DMS79 (cell line): Measurements from ENCODE around the gene GEN1.

Source experiments
- DNase-seq: peaks from one replicate; lab custom pipeline; 2025; lab: John Stamatoyannopoulos, UW

The GEN1 gene

GRCh38 chr2:17753803-17754663, at the start of gene GEN1, which contains the start of gene SMC6:
Gene GEN1, plus strand, starts transcription at chr2:17754138. Its CDS starts 5,806 bp downstream, at chr2:17759944.
Gene SMC6, minus strand, starts transcription at chr2:17753810. Its CDS starts 7,864 bp downstream, at chr2:17745946.
- peak; percentile 88 for DNase-seq

DNA sequence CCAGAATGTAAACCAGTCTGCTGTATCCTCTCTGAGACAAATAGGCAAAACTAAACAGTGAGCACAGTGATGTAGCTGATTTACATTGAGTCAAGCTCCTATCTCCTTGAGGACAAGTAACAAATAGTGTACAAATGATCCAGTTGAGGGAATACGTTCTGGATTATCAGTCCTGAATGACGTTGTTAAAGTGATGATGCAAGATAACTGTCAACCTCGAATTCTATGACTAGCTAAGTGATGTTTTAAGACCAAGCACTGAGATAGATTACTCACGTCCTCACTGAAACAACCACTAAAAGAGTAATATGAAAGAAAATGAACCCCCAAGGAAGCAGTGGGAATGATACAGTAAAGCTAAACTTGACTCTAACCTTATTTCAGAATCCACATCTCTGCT, 47.1 kb upstream of the GEN1 start:
- no peak for DNase-seq

- no peak for DNase-seq
Observed at GRCh38 chr2:17708501-17708900, 45.4 kb upstream of the GEN1 start.

DNA sequence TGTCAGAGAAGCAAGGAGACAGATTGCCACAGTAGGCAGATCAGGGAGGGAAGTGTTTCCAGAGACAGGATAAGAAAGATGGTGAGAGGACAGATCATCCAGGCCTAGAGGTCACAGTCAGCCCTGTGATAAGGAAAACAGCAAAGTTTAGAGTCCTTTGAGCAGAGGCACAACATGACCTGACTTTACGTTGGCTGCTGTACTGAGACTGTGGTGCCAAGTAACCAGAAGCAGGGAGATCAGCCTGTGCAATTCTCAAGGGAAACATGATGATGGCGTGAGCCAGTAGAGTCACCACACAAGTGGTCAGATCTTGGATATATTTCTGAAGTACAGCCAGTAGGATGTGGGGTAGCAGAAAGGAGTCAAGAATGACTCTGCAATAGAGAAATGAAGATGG, 44.0 kb upstream of the GEN1 start:
- DNase-seq: no peak

DNA sequence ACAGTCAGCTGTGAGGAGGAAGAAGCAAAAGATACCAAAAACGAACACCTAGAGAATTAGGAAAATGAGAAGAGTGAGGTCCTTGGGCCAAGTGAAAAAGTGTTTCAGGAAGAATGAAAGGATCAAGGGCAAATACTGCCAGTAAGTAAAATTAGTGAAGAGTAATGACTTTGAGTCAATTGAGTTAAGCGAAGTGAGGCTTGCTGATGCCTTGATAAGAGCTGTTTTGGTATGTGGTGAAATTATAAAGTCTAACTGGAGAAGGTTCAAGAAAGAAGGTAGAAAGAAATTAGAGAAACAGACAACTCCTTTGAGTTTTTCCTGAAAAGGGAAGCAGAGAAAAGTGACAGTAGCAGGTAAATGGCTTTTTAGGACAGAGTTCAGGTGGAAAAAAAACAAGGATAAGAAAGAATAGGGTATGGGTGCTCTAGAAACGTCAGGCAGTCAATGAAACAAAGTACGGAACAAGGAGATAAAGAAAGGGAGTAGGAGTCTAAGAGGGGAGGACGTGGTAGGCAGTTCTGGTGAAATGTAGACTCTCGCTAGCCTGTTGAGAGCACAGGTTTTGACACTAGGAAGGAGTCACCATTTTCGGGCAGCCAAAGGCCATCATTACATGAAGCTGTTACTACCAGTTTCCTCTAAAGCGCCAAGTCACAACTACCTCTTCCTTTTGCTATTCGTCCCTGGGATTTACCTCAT, 43.2 kb upstream of the GEN1 start:
- DNase-seq: no peak

- DNase-seq: no peak
Observed at GRCh38 chr2:17713291-17713690, 40.6 kb upstream of the GEN1 start.

DNA sequence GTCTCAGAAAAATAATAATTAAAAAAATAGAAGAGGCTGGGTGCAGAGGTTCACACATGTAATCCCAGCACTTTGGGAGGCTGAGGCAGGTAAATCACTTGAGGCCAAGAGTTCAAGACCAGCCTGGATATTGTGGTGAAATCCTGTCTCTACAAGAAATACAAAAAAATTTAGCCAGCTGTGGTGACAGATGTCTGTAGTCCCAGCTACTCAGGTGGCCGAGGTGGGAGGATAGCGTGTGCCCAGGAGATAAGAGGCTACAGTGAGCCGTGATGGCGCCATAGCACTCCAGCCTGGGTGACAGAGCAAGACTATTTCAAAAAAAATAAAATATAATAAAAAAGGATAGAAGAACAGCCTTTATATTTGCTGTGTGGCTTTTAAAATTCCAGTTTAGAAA, 36.3 kb upstream of the GEN1 start:
- DNase-seq: no peak

DNA sequence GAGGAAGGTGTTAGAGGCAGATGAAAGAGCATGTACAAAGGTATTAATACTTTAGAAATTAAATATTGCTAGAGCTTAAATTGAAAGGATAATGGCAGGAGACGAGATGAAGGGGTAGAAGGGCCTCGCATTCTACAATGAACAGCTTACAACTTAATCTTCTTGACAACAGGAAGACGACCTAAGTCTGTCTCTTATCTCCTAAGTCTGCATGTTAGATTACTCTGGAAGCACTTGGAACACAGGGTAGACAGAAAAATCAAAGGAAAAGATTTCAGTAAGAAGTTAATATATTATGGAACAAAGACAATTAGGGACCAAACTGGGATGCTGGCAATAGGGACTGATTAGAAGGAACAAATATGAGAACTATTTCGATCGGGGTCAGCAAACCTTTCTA, 35.2 kb upstream of the GEN1 start:
- DNase-seq: no peak

DNA sequence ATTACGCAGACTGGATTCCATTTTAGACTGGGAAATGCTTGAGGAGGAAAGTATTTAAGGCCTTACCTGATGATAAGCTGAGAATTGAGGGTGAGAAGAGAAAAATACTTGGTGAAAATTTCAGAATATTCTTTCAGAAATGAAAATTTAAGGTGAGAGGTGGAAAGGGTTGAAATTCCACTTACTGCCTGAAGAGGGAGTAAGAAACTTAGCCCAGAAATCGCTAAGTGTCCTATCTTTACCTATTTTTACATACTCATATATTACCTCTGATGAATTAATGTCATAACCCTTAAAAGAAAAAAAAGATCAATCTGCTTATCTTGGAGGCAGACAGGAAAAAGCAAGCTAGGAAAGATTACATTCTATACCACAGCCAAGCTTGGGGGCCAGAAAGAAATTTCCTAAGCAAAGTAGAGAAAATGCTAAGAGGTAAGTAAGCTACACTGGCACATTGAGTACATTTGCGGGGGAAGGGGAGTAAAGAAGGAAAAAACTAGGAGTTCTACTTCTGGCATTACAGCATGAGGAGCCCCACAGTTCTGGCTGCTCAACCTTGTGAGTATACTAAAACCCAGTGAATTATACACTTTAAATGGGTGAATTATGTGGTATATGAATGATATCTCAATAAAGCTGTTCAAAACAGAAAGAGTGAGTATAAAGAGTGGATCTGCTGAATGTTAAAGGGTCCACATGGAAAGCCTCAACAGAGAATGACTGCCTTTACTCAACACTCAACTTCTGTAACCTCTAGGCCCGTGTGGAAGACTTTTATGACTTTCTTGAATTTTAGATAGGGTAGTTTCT, 34.2 kb upstream of the GEN1 start:
- DNase-seq: no peak

- no peak for DNase-seq
Observed at GRCh38 chr2:17728210-17728609, 25.7 kb upstream of the GEN1 start.

DNA sequence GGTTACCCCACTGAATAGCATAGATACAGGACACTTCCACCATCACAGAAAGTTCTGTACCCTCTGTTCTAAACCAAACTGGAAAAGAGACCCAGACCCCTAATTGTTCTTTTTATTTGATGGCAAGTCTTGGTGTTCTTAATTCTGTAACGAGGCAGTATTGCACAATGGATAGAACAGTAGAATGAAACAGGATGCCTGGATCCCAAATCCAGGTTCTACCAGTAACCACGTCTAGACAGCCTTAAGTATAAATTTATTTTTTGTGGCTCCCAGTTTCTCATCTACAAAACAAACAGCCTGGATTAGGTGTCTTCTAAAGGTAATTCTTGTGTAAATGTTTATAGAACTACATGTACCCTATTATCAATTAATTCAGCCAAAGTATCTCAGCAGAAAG, 24.1 kb upstream of the GEN1 start:
- DNase-seq: no peak

DNA sequence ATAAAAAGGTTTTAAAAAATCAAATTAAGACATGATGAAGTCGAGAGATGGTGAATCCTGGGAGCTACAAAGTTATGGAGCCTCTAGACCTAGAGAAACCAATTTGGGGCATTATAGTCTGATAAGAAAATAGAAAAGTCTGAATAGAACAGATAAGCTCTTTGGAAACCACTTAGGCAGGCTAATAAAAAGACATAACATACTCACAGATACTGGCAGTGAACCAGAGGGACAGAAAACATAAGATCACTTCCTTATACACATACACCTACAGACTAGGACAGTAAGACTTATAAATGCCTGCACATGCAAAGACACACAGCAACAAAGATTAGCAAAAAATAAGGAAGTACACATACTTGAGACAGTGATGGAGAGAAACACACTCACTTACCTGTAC, 20.3 kb upstream of the GEN1 start:
- DNase-seq: no peak

DNA sequence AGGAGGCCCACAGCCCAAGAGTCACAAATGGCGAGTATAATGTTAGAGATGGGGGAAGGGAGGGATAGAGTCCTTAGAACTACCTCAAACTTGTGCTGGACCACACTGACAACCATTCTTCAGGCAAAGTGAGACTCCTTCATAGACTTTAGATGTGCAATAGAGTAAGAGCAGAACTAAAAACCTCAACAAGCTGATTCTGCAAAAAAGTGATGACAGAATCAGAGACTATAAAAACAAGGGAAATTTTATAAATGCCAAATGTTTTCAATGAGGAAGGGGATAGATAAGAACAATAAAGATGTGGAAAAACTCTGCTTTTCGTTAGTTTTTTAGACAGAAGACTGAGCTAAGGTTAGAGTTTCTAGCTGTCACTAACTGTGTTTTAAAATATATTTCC, 18.1 kb upstream of the GEN1 start:
- DNase-seq: no peak

GRCh38 chr2:17736989-17737388, 16.9 kb upstream of the GEN1 start:
- no peak for DNase-seq

DNA sequence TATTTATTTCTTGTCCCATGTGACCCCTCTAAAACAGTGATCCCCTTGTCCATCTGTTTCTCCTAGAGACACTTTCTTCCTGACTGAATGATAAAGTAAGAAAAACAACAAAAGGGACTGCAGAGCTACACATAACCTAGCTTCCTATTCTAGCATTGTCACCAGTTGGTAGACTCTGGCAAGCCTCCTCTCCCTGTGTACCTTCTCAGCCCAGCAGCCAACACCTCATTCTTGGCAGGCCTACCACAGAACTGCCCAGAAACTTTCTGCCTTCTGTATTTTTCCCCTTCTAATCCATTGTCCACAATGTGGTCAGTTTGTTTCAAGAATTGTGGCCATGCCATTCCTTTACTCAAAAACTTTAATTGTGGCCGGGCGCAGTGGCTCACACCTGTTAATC, 13.7 kb upstream of the GEN1 start:
- DNase-seq: no peak

- no peak for DNase-seq
Observed at GRCh38 chr2:17747684-17748452, 6.1 kb upstream of the GEN1 start.

DNA sequence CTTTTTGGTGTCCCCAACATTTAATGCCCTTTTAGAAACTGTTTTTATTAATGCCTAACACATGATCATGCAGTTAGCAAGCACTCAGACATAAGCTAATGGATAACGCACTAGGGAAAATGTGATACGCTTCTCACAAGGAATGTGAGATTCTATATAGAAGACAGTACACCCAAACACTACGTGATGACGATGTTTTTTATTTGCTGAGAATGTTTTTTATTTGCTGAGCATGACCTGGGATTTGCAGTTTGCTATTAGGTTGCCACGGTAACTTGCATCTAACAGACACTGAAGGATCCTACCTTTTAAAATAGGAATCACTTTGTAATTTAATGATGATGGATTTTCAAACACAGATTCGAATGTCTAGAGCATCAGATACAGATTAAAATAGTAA, 5.2 kb upstream of the GEN1 start:
- DNase-seq: no peak

GRCh38 chr2:17749753-17750438, 4.0 kb upstream of the GEN1 start:
- DNase-seq: no peak

DNA sequence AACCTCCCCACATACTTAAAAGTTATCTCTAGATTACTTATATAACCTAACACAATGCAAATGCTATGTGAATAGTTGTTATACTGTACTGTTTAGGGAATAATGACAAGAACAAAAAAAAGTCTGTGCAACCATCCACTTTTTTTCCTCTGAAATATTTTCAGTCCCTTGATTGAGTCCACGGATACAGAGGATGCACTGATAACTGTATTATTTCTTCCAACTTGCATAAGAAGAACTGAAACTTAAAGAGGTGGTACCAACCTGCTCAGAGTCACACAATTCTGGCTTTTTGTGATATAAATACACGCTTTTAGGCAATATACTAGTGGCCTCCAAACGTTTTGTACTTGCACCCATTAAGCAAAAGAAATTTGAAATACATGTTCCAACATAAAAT, 1.7 kb upstream of the GEN1 start:
- DNase-seq: no peak

DNA sequence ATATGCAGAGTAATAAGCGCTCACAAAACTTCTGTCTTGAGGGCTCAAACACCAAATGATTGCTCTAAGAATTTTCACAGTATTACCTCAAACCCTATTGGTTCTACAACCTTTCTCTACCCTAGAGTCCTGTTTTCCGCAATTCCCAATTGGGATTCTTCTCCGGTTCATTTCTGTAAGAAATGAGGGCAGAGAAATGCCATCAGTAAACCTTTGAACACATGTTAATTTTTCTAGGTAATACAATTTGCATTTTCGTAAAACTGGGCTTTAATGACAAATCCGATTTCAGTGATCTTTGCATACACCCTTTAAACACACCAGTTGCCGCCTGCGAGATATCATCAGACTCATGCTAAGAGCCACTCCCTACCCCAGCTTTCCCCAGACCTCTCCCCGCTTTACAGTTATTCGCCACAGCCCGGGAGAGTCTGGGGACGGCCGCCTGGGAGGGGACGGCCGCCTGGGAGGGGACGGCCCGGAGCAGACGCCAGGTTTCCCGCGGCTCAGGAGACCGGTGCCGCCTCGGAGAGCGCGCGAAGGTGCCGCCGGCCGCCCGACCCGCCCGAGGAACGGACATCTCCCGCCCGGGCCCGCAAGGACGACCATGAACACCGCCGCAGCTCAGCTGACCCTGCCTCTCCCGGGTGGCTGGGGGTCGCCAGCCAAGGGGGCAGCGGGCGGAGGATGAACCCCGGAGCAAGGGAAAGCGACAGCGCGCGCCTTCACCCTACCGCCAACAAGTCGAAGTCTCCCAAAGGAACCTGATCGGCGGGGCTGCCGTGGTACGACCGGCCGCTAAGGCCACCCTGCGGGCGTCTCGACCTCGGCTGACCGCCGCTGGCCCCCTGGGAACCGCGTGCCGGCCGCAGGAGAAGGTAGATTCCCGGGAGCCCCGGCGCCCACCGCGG, 791 bp upstream of the GEN1 start:
- peak; percentile 33 for DNase-seq
